CD4-positive, alpha-beta T cell treated with Interleukin-17A for 1 hour (primary cell): Measurements from ENCODE around the gene WRAP73.

Source experiments
- DNase-seq: peaks from one replicate; pipeline ENCODE4 v3.0.0-alpha.2; 2020

WRAP73 gene

DNA sequence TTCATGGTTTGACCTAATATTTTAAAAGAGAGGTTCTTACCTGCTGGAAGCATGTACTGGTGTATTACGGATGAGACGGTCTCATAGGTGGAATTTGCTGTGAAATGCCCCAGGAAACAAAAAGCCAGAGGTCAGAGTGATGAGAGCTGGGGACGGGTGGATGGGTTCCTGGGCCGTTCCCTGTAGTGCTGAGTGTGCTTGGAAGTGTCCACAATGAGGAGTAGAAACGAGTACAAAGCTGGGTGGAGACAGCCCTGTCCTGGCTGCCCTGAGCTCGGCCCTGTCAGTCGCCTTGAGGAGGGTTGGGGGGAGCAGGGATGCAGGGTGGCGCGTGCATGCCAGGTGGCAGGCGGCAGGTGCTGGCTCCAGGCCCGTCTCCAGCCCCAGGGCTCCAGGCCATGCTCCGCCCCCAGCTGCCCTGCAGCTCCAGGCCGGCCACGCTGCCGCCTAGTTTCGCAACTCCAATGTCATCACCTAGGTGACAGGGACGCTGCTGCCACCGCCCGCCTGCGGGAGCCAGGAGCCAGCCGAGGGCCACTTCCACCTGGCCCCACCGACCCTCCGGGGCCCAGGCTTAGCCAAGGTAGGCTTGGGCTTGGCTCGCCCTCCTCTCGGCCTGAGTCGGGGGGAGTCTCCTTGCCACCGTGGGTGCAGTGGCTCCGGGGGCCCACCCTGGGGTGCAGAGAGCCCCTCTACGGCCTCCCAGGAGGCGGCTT, 18.8 kb upstream of the WRAP73 start:
- no peak for DNase-seq

DNA sequence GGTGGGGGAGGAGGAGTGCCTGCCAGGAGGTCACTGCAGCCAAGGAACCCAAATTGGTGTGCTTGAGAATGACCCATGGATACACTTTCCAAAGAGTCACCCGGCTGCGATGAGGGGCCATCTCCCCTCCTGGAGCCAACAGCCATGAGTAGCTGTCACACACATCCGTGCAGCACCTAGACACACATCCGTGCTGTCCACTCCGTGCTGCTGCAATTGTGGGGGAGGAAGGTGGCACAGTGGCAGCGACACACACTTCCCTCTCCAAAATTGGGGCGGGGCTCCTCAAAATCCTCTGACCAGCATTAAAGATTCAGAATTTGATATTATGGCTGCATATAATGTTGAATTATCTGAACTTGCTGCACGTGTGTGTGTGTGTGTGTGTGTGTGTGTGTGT, 18.2 kb upstream of the WRAP73 start:
- no peak for DNase-seq

DNA sequence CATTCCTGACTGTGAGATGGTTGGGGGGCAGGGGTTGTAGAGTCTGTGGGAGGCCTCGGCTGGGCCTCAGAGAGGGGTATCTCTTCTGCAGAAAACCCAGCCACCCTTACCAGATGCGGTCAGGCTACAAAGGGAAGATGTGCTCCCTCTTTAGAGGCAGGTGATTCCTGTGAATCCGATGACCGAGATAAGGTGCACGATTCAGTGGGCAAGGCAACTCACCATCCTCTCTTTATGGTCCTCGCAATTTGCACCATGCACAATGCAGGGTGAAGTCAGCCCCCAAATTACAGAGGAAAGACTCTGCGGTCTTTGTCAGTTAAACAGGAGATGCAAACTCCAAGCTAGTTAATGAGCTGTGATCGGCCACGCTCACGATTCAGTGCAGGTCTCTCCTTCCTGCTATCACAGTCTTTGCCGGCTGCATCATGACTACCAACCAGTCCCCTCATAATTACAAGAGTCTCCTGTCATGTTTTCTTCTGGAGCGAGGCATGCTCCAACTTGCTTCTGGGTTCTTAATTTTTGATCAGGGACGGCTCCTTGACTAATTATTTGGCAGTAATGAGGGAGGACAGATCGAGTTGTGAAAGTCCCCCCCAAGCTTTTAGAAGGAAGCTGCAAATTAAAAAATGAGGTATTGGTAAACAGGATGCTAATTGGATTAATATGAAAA, 14.9 kb upstream of the WRAP73 start:
- DNase-seq = no peak

GRCh38 chr1:3663999-3664699, 14.2 kb upstream of the WRAP73 start:
- no peak for DNase-seq

DNA sequence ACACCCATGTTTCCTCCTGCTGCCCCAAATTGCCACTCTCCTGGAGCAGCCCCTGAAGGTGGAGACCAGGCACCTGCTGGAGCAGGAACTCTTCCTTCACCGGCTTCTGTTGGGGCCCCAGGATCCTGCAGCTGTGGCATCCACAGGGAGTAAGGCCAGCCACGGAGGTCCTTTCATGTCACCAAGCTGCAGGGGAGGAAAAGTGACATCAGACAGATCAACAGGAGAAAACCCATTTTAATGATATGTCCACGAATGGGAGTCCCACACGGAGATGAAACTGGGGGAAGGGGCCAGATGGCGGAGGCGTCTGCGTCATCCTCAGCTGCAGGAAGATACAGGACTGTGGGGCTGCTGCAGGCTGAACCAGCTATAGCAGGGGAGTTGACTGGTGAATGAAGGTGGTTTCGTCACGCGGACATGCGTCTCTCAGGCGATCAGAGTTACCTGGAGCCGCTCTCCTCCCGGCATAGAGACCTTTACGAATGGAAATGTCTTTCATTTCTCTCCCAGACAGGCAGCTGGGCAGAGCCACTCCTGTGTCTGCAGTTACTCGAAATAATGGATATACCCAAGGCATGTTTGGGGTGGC, 12.3 kb upstream of the WRAP73 start:
- no peak for DNase-seq

DNA sequence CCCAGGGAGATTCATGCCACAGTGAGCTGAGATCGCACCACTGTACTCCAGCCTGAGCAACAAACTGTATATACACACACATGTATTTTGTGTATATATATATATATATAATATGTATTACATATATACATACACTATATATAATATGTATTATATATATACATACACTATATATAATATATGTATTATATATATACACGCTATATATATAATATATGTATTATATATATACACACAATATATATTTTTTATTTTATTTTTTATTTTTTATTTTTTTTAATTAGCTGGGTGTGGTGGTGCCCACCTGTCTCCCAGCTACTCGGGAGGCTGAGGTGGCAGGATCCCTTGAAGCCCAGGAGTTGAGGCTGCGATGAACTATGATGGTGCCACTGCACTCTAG, 11.7 kb upstream of the WRAP73 start:
- DNase-seq = no peak

- no peak for DNase-seq
Observed at GRCh38 chr1:3660704-3661103, 10.8 kb upstream of the WRAP73 start.

DNA sequence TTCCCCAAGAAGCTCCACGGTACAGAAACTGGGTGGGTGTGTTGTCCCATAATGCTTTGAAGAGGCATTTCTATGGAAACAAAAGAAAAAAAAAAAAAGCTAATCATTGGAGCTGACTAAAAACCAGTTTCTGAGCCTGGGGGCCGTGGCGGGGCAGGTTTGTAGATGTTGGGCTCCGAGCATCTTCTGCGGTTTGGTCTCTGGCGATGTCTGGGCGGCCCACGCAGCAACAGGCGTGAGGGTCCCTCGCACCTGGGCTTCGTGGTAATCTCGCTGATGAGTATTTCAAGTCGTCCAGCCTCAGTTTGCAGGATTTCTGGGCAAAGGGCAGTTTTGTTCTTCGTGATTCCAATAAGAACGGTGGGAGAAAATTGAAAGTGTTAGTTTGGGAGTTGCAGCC, 9.2 kb upstream of the WRAP73 start:
- DNase-seq = no peak

DNA sequence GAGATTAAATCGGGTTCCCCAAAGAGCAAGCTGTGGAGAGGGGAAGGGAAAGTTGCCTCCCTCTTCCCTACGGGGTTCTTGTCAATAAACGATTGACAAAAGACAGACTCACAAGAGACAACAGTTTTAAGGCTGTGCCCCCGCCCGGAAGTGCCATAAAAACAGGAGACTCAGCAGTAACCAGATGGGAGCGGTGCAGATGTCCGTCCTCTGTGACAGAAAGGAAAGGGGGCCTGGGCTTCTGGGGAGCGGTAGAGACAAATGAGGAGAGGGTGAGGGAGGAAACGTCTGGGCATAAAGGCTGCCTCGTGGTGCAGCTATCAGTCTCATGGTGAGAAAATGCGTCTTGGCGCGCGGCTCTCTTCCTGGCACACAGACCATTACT, 8.3 kb upstream of the WRAP73 start:
- DNase-seq = no peak

GRCh38 chr1:3657578-3658230, 7.8 kb upstream of the WRAP73 start:
- no peak for DNase-seq

DNA sequence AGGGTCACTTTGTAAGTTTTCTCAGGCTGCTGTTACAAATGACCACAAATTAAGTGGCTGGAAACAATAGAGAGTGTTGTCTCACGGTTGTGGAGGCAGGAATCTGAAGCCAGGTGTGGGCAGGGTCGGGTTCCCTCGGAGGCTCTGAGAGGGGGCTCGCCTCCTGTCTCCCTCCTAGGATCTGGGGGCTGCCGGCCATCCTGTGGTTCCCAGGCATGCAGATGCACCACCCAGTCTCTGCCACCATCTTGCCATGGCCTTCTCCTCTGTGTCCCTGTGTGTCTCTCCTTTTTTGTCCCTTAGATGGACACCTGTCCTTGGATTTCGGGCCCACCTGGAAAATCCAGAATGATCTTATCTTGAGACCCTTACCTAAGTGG, 7.2 kb upstream of the WRAP73 start:
- no peak for DNase-seq

- DNase-seq = no peak
Observed at GRCh38 chr1:3656450-3657095, 6.7 kb upstream of the WRAP73 start.

DNA sequence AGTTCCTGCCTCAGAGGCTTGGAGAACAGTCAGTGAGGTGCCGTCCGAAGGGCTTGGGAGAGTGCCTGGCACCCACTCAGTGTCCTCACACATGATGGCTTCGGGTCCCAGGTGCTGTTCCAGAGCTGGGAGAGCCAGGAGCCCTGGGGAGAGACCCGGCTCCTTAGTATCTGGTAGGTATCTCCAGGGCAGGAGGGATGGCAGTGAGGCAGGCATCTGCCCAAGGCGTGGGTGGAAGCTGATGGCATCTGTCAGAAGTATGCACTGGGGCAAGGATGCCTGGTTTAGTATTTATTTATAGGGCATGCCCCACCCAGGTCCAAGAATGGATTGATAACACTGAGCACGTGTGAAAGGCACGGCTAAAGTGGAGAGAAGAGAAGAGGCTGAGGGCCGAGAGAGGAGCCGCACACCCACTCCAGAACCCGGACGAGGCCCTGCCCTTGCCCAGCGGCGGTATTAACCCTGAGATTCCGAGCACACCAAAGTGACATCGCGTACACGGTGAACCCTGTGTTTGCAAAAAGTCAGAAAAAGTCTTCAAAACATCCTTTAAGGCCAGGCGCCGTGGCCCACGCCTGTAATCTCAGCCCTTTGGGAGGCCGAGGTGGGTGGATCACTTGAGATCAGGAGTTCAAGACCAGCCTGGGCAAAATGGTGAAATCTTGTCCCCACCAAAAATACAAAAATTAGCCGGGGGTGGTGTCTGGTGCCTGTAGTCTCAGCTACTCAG, 4.8 kb upstream of the WRAP73 start:
- no peak for DNase-seq

DNA sequence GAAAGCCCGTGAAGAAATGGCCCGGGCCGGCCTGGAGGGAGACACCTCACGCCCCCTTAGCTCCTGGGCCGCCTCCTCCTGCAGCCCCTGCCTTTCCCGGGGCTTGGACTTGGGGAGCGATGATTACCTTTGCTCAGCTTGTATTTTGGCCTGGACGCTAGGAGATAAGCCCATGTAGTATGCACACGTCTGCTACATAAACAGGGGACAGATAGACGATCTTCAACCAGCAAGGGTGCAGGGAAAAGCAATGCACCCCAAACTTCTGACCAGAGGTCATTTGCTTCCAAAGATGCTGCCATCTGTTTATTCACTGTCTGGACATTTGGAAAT, 3.3 kb upstream of the WRAP73 start:
- no peak for DNase-seq

DNA sequence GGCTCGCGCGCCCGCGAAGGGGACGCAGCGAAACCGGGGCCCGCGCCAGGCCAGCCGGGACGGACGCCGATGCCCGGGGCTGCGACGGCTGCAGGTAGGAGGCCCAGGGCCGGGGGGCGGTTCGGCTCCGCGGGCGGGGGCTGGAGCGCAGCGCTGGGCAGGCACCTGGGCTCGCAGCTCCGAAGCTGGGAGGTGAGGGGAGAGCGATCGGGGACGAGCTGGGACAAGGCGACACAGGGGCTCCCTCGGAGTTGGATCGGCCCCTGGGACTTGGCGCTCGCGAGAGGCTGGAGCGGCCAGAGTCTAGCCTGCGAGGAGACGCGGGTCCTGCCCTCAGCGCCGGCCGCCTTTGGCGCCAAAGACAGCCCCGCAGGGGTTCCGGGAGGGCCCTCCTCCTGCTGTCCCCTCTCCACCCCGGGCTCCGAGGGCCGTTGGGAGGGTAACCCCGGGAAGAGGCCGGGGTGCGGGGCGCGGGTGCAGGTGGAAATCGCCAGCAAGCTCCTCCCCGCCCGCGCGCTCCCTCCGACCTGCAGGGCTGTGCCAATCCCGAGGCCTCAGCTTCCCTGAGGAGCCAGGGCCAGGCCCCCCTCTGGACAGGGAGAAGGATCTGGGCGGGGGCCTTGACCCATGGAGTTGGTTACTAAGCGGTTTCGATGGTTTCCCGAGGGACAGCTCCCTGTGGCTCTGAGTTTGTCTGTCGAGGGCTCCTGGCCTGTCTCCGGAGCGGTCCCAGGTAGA, 2.8 kb upstream of the WRAP73 start:
- DNase-seq = no peak

DNA sequence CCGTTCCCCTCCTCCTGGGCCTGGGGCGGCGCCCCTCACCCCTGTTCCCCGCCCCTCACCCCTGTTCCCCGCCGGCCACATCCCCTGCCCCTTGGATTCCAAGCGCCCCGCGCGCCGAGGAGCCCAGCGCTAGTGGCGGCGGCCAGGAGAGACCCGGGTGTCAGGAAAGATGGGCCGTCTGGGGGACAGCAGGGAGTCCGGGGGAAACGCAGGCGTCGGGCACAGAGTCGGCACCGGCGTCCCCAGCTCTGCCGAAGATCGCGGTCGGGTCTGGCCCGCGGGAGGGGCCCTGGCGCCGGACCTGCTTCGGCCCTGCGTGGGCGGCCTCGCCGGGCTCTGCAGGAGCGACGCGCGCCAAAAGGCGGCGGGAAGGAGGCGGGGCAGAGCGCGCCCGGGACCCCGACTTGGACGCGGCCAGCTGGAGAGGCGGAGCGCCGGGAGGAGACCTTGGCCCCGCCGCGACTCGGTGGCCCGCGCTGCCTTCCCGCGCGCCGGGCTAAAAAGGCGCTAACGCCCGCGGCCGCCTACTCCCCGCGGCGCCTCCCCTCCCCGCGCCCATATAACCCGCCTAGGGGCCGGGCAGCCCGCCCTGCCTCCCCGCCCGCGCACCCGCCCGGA, 2.1 kb upstream of the WRAP73 start, which contains the start of gene TP73:
TSS of gene TP73 (plus strand) at position 587 of the 618 bp plus-strand sequence. CDS start 29,850 bp downstream, outside the sequence.
- peak; percentile 5 for DNase-seq

DNA sequence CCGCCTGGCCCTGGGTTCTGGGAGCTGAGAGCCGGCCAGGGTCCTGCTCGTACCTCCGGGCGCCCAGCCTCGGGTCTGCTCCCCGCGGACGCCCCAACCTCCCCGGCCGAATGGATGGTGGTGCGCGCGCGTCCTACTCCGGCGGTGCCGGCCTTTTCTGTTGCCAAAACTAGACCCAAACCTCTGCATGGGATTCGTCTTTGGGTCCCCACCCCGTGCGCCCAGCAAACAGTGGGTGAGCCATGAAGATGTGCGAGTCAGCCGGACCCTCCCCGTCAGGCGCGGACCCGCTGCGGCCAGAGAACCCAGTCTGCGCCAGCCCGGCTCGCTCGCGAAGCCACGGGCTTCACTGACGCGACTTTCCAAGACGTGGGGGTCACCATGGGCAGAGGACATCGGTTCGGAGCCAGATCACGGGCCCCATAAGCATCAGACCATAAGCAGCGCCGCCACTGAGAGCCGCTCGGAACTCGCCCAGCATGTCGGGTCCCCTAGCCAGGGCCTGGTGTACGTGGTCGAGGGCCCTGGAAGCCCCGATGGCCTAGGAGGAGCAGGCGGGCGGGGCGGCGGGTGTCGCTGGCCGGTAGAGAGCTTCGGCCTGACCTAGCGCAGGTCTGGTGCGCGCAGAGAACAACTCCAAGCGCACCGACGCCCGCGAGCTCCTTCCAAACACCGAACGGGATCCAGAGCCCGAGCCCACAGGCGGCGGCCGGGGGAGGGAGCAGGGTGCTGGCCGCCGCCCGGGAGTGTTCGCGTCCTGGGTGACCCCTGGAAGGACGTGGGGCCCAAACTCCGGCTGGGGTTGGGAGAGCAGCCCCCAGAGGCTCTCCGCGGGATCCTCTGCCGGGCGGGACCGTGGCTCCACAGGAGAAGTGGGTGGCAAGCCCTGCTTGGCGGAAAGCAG, 1.4 kb upstream of the WRAP73 start:
- no peak for DNase-seq

- no peak for DNase-seq
Observed at GRCh38 chr1:3650248-3651025, 534 bp upstream of the WRAP73 start.

DNA sequence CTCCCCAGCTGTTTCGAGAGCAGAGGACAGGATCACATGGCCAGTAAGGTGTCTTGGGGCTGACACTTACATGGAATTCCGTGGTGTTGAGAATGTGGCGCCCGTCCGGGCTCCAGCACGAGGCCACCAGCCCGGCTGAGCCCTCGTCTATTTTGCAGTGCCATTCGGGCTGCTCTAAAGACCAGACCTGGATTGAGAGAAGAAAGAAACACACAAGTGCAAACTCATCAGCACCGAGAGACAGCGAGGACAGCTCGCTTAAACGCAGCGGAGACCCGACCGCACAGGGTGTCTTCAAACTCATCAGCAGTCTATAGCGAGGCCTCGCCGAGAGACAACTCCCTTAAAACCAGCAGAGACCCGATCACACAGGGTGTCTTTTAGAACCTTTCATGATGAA, 3.3 kb downstream of the WRAP73 start:
- DNase-seq = no peak
